ENCODE measurements around the gene BFSP2. TPM values are rescaled to one million over a fixed set of nuclear protein-coding genes. Genes with fewer than 3 reads are reported as not detected.

The BFSP2 gene
- total RNA-seq, 1 experiment from 2014 or later: not detected

GRCh38 chr3:133413161-133414020 lies 13.5 kb downstream of the BFSP2 start:
- H3K27me3 ChIP-seq (replicated peaks): no peaks in the 10 kb centered on the region
- no peaks in the 10 kb centered on the region for H3K9me3 ChIP-seq (replicated peaks)
- DNase-seq (ENCODE audit: low read depth in 1 of 2, low spot score in 2 of 2): peak in 1 of 2 experiments; percentile 65
- H3K4me1 ChIP-seq (replicated peaks): peaks cover 40% of the 10 kb centered on the region
- H3K27ac ChIP-seq: peak overlapping the region; percentile 97
- H3K4me3 ChIP-seq: peak overlapping the region; percentile 46
- H3K36me3 ChIP-seq: 0 out of 2 replicates have a peak, but pooled peaks cover 3% of the 10 kb centered on the region

- DNase-seq (ENCODE audit: low read depth in 1 of 2, low spot score in 2 of 2): no peak
- Histone ChIP-seq H3K27ac (no peak overlapping the region), H3K4me3 (no peak overlapping the region), H3K36me3 (0 out of 2 replicates have a peak, but pooled peaks cover 3% of the 10 kb centered on the region), H3K9me3 (replicated peaks) (no peaks in the 10 kb centered on the region), H3K4me1 (replicated peaks) (peaks cover 36% of the 10 kb centered on the region), H3K27me3 (replicated peaks) (no peaks in the 10 kb centered on the region)
Measured at GRCh38 chr3:133414021-133414392, 14.2 kb downstream of the BFSP2 start.

DNA sequence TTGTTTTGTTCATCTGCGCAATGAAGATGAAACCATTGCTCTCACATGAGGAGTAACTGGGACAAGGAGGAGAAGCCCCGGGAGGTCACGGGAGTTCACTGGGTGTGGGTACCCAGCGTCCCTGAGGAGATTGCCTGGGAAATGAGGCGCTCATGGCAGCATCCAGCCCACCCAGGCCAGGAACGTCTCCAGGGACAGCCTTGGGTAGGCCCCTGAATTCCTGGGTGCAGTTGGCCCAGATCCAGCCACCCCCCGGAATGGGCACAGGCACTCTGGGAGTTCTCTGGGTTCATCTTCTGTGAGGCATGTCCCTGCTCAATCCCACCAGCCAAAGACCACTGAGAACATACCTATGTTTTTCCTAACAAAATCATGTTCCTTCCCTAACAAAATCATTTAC lies 18.5 kb downstream of the BFSP2 start:
- DNase-seq (ENCODE audit: low read depth in 1 of 2, low spot score in 2 of 2): no peak

GRCh38 chr3:133419151-133419909 lies 19.5 kb downstream of the BFSP2 start:
- Histone ChIP-seq H3K36me3 (no peaks in the 10 kb centered on the region), H3K27me3 (replicated peaks) (no peaks in the 10 kb centered on the region), H3K27ac (no peak overlapping the region), H3K9me3 (replicated peaks) (no peaks in the 10 kb centered on the region), H3K4me3 (no peak overlapping the region), H3K4me1 (replicated peaks) (peaks cover 3% of the 10 kb centered on the region; the same call in 1 of the 2 replicates)
- DNase-seq (ENCODE audit: low read depth in 1 of 2, low spot score in 2 of 2): no peak

More for the DNA sequence above, 18.5 kb downstream of the BFSP2 start:
- Histone ChIP-seq H3K9me3 (replicated peaks) (no peaks in the 10 kb centered on the region), H3K27ac (no peak overlapping the region), H3K4me1 (replicated peaks) (peaks cover 7% of the 10 kb centered on the region), H3K27me3 (replicated peaks) (no peaks in the 10 kb centered on the region), H3K4me3 (no peak overlapping the region), H3K36me3 (no peaks in the 10 kb centered on the region)

- H3K36me3 ChIP-seq: no peaks in the 10 kb centered on the region
Measured at GRCh38 chr3:133424937-133425869, 25.3 kb downstream of the BFSP2 start.

GRCh38 chr3:133425898-133426297 lies 26.0 kb downstream of the BFSP2 start:
- Histone ChIP-seq H3K4me3 (no peak overlapping the region), H3K4me1 (replicated peaks) (peaks cover 3% of the 10 kb centered on the region; the same call in 1 of the 2 replicates), H3K9me3 (replicated peaks) (no peaks in the 10 kb centered on the region), H3K36me3 (no peaks in the 10 kb centered on the region), H3K27me3 (replicated peaks) (no peaks in the 10 kb centered on the region), H3K27ac (no peak overlapping the region)
- no peak for DNase-seq (ENCODE audit: low read depth in 1 of 2, low spot score in 2 of 2)

More at GRCh38 chr3:133424937-133425869, 25.3 kb downstream of the BFSP2 start:
- Histone ChIP-seq H3K27me3 (replicated peaks) (no peaks in the 10 kb centered on the region), H3K4me1 (replicated peaks) (peaks cover 3% of the 10 kb centered on the region; the same call in 1 of the 2 replicates), H3K27ac (no peak overlapping the region), H3K4me3 (no peak overlapping the region), H3K9me3 (replicated peaks) (no peaks in the 10 kb centered on the region)
- DNase-seq (ENCODE audit: low read depth in 1 of 2, low spot score in 2 of 2): no peak

- DNase-seq (ENCODE audit: low read depth in 1 of 2, low spot score in 2 of 2): no peak
- H3K27me3 ChIP-seq (replicated peaks): no peaks in the 10 kb centered on the region
- H3K4me1 ChIP-seq (replicated peaks): no peaks in the 10 kb centered on the region
- H3K36me3 ChIP-seq: no peaks in the 10 kb centered on the region
- H3K4me3 ChIP-seq: no peak overlapping the region
- no peak overlapping the region for H3K27ac ChIP-seq
- no peaks in the 10 kb centered on the region for H3K9me3 ChIP-seq (replicated peaks)
Measured at GRCh38 chr3:133426721-133427120, 26.9 kb downstream of the BFSP2 start.

GRCh38 chr3:133428552-133428951 lies 28.7 kb downstream of the BFSP2 start:
- H3K4me1 ChIP-seq (replicated peaks): no peaks in the 10 kb centered on the region
- no peaks in the 10 kb centered on the region for H3K9me3 ChIP-seq (replicated peaks)
- H3K4me3 ChIP-seq: no peak overlapping the region
- no peak overlapping the region for H3K27ac ChIP-seq
- no peaks in the 10 kb centered on the region for H3K27me3 ChIP-seq (replicated peaks)
- DNase-seq (ENCODE audit: low read depth in 1 of 2, low spot score in 2 of 2): no peak
- H3K36me3 ChIP-seq: no peaks in the 10 kb centered on the region

DNA sequence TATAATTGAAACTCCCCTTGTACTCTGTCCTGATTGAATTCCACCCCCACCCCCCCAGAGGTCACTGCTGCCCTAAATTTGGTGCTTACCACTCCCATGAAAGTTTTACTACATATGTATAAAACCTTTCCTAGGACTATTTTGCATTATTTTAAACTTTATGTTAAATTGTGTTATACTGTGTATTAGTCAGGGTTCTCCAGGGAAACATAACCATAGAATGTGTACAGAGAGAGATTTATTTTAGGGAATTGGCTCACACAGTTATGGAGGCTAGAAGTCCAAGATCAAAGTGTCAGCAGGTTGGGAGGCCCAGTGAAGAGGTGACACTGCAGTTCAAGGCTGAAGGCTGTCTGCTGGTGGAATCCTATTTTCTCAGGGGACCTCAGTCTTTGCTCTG lies 29.2 kb downstream of the BFSP2 start:
- Histone ChIP-seq H3K27ac (no peak overlapping the region), H3K27me3 (replicated peaks) (no peaks in the 10 kb centered on the region), H3K36me3 (no peaks in the 10 kb centered on the region), H3K4me3 (no peak overlapping the region), H3K9me3 (replicated peaks) (no peaks in the 10 kb centered on the region), H3K4me1 (replicated peaks) (no peaks in the 10 kb centered on the region)
- DNase-seq (ENCODE audit: low read depth in 1 of 2, low spot score in 2 of 2): no peak

DNA sequence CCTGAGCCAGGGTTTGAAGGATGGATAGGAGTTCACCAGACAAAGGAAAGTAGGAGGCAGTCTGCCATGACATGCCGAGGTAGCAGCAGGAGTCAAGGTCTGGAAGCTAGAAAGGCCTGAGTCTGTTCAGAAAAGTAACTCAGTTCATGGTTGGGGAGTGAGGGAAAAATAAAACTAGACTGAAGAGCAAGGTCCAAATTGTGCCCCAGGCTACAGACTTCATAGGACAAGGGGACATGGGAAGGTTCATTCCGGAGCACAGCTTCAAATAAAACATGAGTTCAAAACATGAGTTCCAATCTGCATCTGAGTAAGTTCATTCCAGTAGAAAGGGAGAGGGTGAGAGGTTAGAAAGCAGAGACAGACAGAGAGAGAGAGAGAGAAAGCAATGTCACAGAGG lies 39.7 kb downstream of the BFSP2 start:
- Histone ChIP-seq H3K27ac (no peak overlapping the region), H3K4me3 (no peak overlapping the region), H3K27me3 (replicated peaks) (no peaks in the 10 kb centered on the region), H3K9me3 (replicated peaks) (no peaks in the 10 kb centered on the region), H3K36me3 (no peaks in the 10 kb centered on the region), H3K4me1 (replicated peaks) (peaks cover 33% of the 10 kb centered on the region)
- no peak for DNase-seq (ENCODE audit: low read depth in 1 of 2, low spot score in 2 of 2)

DNA sequence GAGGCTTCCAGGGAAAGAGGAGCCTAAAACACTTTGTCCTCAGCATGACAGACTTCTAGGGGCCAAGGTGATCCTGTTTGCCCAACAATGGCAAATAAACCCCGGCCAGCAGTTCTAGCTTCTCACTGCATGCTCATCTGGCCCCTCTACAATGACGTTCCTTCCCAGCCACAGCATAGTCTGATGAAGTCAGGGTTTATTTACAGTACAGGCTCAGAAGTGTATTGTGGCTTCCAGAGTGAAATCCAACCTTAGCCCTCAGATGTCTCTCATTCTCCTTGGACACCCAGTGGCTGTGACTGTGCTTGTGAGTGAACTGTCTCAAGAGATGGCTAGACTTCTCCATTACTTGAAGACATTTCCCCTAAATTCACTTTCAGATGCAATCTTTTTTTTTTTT lies 40.8 kb downstream of the BFSP2 start:
- Histone ChIP-seq H3K36me3 (no peaks in the 10 kb centered on the region), H3K4me1 (replicated peaks) (peaks cover 36% of the 10 kb centered on the region), H3K9me3 (replicated peaks) (no peaks in the 10 kb centered on the region), H3K27ac (0 out of 2 replicates have a peak overlapping the region, but pooled peaks have one; percentile 24), H3K4me3 (no peak overlapping the region), H3K27me3 (replicated peaks) (no peaks in the 10 kb centered on the region)
- peak; percentile 43 to 44 for DNase-seq (ENCODE audit: low read depth in 1 of 2, low spot score in 2 of 2)

GRCh38 chr3:133441867-133442270 lies 42.0 kb downstream of the BFSP2 start:
- Histone ChIP-seq H3K9me3 (replicated peaks) (no peaks in the 10 kb centered on the region), H3K4me1 (replicated peaks) (peaks cover 36% of the 10 kb centered on the region), H3K4me3 (no peak overlapping the region), H3K27ac (no peak overlapping the region), H3K36me3 (no peaks in the 10 kb centered on the region), H3K27me3 (replicated peaks) (no peaks in the 10 kb centered on the region)
- no peak for DNase-seq (ENCODE audit: low read depth in 1 of 2, low spot score in 2 of 2)

DNA sequence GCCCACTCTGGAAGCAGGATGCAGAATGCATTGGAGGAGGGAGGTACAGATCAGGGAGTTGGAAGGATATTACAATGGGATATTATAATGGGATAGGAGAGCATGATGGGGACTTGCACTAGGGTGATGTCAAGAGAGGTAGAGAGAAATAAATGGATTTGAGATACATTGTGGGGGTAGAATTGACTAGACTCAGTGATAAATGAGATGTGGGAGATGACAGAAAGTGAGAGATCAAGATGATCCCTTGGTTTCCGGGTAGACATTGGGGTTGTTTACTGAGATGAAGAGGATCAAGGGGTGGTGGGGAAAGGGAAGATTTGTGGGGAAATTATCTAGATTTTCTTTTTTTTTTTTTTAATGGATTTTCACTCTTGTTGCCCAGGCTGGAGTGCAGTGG lies 42.7 kb downstream of the BFSP2 start:
- Histone ChIP-seq H3K36me3 (no peaks in the 10 kb centered on the region), H3K27me3 (replicated peaks) (no peaks in the 10 kb centered on the region), H3K27ac (no peak overlapping the region), H3K4me1 (replicated peaks) (peaks cover 31% of the 10 kb centered on the region), H3K9me3 (replicated peaks) (no peaks in the 10 kb centered on the region), H3K4me3 (no peak overlapping the region)
- no peak for DNase-seq (ENCODE audit: low read depth in 1 of 2, low spot score in 2 of 2)
